GM19468 (cell line): ENCODE measurements around the gene AMY1C.
"Not testable (repeated sequence)": the region's sequence is repeated elsewhere in the genome, so short reads cannot be mapped to it uniquely, and the experiment has no call there.

Experiments used
- ATAC-seq: cut with Tn5 transposase; IDR thresholded peaks from one replicate; pipeline ENCODE4 v1.9.1; 2021; ENCODE audit warnings: mild to moderate bottlenecking, moderate library complexity, moderate number of reproducible peaks; ENCODE audit not compliant: unreplicated experiment; ENCODE audit errors: extremely low read depth

AMY1C gene

GRCh38 chr1:103749598-103749997, at the start of gene AMY1C:
Gene AMY1C (plus strand): TSS chr1:103749898. CDS start chr1:103750470, 572 bp downstream.
- ATAC-seq: not testable (repeated sequence)

DNA sequence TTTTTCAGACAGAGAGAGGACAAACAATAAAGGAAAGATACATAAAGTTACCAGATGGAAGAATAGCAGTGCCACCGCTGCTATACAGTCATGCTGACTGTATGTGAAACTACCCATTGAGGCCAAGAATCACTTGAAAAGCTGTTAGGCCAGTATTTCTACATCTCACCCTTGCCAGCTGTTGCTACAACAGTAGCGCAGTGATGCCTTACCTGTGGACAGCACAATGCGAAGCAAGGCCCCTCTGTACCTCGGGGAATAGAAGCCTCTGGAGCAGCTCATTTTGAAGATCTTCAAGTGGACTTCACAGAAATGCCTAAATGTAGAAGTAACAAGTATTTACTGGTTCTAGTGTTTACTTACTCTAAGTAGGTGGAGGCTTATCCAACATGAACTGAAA, 49.0 kb upstream of the AMY1C start:
- not testable (repeated sequence) for ATAC-seq

DNA sequence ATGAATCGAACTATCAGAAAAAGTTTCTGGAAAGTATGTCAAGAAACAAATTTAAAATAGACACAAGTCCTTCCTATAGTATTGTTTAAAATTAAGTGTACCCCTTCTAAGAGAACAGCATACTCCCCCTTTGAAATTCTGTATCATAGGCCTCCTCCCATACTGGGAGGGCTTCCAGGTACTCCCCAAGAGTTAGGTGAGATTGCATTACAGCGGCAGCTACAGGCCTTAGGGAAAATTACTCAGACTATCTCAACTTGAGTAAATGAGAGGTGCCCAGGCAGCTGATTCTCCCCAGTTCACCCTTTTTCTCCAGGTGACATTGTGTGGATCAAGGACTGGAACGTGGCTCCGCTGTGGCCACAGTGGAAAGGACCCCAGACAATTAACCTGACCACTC, 48.4 kb upstream of the AMY1C start:
- ATAC-seq: not testable (repeated sequence)

GRCh38 chr1:103707670-103708069, 42.0 kb upstream of the AMY1C start:
- ATAC-seq: not testable (repeated sequence)

- not testable (repeated sequence) for ATAC-seq
These were observed 39.3 kb upstream of the AMY1C start for GRCh38 chr1:103710381-103710780.

GRCh38 chr1:103717404-103717803, 32.3 kb upstream of the AMY1C start:
- ATAC-seq: not testable (repeated sequence)

- ATAC-seq: not testable (repeated sequence)
These were observed 28.2 kb upstream of the AMY1C start for GRCh38 chr1:103721473-103721872.

- ATAC-seq: not testable (repeated sequence)
These were observed 14.4 kb upstream of the AMY1C start for GRCh38 chr1:103735334-103735733.

- ATAC-seq: not testable (repeated sequence)
These were observed 11.7 kb upstream of the AMY1C start for GRCh38 chr1:103738031-103738430.

DNA sequence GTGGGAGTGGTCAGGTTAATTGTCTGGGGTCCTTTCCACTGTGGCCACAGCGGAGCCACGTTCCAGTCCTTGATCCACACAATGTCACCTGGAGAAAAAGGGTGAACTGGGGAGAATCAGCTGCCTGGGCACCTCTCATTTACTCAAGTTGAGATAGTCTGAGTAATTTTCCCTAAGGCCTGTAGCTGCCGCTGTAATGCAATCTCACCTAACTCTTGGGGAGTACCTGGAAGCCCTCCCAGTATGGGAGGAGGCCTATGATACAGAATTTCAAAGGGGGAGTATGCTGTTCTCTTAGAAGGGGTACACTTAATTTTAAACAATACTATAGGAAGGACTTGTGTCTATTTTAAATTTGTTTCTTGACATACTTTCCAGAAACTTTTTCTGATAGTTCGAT, 5.2 kb upstream of the AMY1C start:
- ATAC-seq: not testable (repeated sequence)

- not testable (repeated sequence) for ATAC-seq
These were observed 4.7 kb upstream of the AMY1C start for GRCh38 chr1:103745040-103745439.

DNA sequence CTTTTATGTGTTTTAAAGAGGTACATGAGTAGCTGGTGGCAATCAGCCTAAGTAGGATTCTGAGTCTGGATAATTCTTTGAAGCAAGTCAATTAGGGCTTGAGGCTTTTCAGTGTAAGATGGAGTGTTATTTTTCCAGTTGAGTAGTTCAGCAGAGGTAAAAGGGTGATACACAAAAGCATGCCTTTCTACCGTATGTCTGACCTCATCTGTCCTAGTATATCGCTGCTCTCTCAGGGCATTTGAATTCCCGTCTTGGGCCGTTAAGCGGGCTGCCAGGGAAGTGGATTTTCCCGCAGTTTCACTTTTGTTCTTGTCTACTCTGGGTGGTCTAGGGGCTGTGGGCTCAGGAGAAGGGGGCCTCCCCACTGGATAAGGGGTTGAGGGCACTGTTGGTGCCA, 1.4 kb upstream of the AMY1C start:
- ATAC-seq: not testable (repeated sequence)

- ATAC-seq: no peak
These were observed 12.2 kb downstream of the AMY1C start for GRCh38 chr1:103761896-103762295.

DNA sequence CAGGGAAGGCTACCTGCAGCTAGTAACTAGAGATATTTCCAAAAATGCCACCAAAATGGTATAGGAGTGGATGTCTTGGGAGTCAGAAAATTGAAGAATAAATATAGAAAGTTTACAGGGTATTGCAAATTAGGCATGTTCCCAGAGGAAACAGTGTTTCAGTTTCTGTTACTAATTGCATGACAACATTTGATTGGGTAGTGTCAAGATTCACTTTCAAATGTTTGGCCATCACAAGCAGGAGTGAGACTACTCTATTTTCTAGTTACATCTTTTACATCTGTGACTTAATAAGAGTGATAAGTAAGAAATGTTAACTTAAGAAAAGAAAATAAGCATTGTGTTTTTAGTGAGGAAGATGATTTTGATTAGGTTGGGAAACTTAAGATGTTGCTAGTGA, 30.2 kb downstream of the AMY1C start:
- no peak for ATAC-seq

DNA sequence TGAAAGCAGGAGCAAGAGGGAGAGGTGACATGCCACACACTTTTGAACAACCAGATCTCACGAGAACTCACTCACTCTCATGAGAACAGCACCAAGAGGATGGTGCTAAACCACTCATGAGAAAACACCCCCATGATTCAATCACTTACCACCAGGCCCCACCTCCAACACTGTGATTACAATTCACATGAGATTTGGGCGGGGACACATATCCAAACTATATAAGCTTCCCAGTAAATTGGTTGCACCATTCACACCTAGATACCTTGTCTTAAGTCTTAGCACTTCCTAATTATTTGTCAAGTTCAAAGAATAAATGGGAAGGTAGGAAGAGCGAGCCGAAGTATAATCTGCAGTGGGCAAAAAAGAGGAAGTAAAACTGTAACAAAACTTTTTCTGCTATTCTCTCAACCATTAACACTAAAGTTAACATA, 34.3 kb downstream of the AMY1C start:
- no peak for ATAC-seq

DNA sequence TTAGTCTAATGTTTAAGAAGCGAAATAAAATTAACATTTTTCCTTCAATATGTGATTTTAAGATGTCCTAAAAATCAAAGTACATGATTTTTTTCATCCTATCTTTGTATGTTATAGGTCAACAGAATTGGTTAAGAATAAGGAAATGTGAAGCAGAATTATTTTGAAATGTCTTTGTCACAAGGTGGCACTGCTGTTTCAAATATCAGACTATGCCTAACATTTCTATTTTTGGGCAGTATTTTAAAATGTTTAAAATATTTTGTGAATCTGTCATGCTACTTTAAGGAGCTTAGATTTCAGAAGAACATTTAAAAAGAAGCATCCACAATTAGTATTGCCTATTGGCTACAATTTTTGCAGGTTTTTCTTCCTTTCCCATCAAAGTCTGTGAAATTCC, 38.7 kb downstream of the AMY1C start:
- ATAC-seq: no peak

DNA sequence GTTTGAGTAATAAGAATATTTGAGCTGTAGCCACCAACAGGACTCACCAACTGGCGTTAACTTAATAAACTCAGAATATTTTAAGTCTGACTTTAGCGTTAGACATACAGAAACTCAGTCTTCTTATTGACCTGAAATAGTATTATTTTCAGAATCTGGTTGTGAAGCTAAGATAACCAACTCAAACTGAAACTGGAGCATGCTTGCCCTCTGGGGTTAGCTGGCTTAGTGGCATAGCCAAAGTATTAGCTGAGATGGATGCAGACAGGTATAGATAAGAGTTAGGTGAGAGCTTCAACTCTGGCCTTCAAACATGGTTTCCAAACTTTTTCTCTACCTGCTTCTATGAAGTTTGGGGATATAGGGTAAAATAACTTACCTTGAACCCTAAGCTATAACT, 40.5 kb downstream of the AMY1C start:
- no peak for ATAC-seq
